Stimulated activated CD4-positive, alpha-beta T cell treated with anti-CD3 and anti-CD28 coated beads, Interleukin-1b, Interleukin-23, amount 100 ng/mL, for 24 hours (primary cell): ENCODE measurements around the gene PPP3CA.

Experiments used
- DNase-seq, 4 experiments: peaks; one replicate each; pipeline ENCODE4 v3.0.0-alpha.2; 2020; ENCODE audit warnings: low read depth in 4 of 4, low spot score in 1 of 4

The PPP3CA gene

GRCh38 chr4:101218346-101218745, 129.0 kb downstream of the PPP3CA start:
- no peak for DNase-seq

GRCh38 chr4:101217353-101218031, 129.8 kb downstream of the PPP3CA start:
- no peak for DNase-seq

DNA sequence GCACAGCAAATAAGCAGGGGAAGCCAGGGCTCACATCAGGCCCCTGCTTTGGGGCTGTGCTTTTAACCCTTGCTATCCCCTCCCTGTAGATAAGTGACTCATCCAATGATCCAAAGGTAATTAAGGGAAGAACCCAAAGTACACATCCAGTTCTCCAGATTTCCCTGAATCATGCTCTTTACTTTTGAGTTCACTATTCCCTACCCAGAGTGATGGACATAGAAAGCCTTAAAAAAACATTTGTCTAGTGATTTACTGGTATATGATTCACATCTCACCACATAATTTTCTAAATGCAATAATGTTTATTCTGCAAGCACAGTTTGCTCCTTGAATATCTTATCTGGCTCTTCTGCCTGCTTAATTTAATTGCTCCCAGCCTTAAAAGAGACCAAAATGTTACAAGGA, 136.2 kb downstream of the PPP3CA start:
- DNase-seq: no peak

GRCh38 chr4:101210331-101210730, 137.0 kb downstream of the PPP3CA start:
- no peak for DNase-seq

GRCh38 chr4:101208171-101208570, 139.2 kb downstream of the PPP3CA start:
- no peak for DNase-seq

- DNase-seq: peak in 1 of 4 experiments; percentile 0
These were observed 141.4 kb downstream of the PPP3CA start for GRCh38 chr4:101205916-101206315.

DNA sequence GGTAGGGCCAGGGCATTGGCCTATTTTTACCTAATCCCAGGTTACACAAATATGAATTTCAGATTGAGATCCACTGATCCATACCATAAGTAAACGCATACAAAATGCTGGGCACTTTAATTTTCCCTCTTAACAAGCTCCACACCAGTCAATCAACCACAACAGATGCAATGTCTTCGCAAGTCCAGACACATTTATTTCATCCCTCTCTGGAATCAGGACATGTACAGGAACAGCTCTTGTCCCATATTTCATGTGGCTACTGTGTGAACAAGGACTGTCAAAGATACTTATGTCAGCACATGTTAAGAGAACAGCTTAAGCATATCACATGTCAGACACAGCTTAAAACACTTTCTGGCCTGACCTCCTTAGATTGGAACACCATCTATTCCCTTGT, 145.9 kb downstream of the PPP3CA start:
- no peak for DNase-seq

GRCh38 chr4:101200561-101200960, 146.8 kb downstream of the PPP3CA start:
- no peak for DNase-seq

DNA sequence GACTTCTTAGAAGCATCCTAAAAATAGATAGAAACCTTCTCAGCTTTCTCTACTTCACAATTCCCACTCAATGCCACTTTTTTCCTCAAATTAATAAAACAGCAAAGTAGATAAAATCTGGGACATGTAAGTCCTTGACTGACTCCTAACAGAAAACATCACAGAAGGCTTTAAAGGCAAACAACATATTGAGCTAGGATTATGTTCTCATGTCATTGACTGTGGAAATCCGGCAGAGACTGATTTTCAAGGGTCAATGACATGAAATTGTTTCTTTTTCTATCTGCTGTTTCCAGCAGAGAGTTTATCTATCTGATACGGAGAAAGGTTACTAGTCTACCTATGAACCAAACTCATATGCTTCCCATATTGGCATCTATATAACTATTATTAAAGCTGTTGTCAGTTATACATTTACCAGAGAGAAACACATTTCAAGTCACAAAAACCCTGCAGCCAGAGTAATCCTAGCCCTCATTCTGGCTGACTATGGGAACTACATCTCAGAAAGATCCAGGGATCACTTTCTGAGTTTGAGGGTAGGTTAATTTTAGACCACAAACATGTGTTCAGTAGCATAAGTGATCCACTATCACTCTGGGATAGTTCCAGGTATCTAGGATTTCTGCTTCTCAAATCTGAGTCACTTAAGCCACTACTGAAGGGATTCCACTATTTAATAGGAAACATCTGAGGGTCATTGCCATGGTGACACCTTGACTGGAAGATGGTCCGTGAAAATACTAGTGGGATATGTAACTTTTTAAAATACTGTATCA, 147.6 kb downstream of the PPP3CA start:
- no peak for DNase-seq

DNA sequence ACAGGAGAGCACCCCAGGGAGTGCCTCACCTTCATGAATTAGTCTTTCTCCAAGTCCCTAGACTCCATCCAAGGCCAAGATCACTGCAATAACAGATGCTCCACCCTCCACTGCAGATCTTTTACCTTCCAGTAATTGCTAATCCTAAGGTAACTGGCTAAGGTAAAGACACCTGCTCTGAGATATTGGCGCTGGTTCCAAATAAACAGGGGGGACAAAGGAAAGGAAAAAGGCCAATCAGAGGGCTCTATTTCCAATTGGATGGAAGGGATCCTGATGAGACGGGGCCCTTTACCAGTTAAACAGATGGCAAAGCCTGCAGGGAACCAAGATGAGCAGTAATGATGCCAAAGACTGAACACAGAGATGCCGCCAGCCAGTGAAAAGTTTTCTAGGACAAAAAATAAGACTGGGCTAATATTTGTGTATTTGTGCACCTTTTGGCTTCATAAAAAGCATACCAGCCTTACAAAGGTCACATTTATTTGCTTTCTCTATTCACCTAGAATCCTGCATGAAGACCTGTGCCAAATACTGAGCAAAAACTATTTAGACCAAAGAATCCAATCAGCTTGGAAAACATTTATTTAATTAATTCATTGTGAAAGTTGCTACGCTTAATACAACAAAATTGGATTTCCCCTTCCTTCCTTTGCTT, 148.5 kb downstream of the PPP3CA start:
- DNase-seq: no peak

GRCh38 chr4:101197350-101197749, 150.0 kb downstream of the PPP3CA start:
- DNase-seq: no peak

DNA sequence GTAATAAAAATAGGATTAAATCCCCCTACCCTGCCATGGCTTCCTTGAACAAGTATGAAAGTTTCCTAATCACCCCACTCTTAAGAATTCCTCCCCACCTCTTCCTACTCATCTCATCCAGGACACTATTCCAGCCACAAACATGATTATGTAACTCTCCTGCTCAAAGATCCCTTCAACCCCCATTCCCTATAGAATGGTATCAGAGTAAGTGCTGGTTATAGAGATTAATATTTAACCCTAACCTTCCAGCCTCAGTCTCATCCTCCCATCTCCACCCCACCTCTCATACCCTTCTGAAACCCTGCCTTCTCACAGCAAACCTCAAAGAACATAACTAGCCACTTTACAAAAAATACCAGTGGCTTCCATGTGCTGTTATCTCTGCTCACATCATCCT, 155.1 kb downstream of the PPP3CA start:
- DNase-seq: no peak

DNA sequence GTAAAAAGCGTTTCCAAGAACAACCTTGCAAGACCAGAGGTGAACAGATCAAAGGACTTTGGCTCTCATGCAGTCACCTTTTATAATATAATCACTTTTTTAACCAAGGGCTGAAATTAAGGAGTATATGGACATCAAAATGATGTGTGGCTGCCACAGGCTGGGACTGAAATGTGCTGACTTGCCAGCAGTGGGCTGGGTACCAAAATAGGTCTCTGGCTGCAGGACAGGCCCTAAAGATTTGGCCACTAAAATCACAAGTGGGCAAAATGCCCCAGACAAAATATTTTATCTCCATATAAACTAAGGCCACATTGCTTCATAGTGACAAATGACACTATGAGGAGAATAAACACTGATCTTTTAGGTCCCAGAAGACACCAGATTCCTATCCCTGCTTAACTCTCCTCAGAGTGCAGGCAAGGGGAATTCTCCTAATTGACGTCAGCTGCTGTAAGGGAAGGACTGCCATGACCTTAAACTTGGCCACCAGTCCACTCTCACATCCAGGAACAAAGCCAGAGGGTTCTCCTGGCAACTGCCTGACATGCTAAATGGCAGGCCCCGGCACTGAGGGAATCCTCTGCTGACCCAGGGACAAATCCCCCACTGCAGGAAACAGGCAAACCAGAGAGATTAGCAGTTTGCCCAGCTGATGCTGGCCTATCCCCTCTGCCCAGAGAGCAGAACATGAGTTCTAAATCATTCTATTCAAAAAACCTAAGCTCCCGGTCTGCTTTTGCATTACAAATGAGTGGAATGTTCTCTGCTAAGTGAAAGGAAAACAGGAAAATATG, 155.8 kb downstream of the PPP3CA start:
- no peak for DNase-seq

DNA sequence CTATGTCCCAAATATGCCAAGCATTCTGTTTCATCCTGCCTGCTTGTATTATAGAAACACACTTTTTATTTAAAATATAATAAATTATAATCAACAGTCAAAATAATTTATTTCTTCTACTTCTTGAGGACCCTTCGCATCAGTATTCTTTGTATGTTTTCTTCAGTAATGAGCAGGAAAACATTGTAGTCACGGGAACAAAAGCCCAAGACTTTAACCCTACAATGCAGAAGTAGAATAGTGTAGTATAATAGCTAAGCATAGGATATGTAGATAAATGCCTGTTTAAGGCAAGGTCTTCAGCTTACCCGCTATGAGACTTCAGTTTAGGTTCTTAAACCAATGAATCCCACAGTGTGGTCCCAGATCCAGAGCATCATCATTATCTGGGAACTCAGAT, 156.6 kb downstream of the PPP3CA start:
- no peak for DNase-seq

DNA sequence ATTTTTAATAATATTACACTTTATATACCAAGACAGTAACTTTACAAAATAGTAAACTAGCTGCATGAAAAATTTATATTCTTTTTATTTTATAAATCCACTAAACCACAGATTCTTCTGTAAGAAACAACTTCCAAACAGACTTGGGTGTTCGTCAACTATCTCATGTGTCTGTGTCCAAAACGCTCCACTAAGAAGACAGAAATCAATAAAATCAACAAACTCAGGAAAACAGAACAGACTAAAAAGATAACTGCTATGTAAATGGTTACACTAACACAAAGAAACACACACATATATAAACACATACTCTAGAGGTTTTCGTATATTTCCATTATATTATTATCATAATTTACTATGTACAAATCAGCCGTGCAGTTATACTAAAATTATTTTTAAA, 158.4 kb downstream of the PPP3CA start:
- DNase-seq: no peak

GRCh38 chr4:101187841-101188240, 159.5 kb downstream of the PPP3CA start:
- DNase-seq: no peak

- DNase-seq: no peak
These were observed 160.7 kb downstream of the PPP3CA start for GRCh38 chr4:101186567-101187184.

- no peak for DNase-seq
These were observed 162.7 kb downstream of the PPP3CA start for GRCh38 chr4:101184668-101185067.

- DNase-seq: no peak
These were observed 163.5 kb downstream of the PPP3CA start for GRCh38 chr4:101183666-101184373.

DNA sequence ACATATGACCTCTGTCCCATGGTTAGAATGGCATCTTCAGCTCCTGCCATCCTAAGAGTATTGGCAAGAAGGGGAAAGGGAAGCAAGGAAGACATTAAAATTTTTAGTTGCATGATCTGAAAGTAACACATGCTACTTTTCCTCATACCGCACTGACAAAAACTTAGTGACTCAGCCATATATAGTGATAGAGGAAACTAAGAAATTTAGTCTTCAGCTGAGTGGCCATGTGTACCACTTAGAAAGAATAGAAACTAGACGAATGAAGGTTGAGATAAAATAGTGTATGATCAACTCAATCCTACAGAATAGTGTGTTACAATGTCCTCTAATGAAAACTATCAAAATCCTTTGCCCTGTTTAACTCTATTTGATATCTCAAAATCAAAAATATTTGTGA, 164.1 kb downstream of the PPP3CA start:
- no peak for DNase-seq
